ENCODE results near the gene TNN. TPM values are rescaled to one million over a fixed set of nuclear protein-coding genes. Genes with fewer than 3 reads are reported as not detected.

TNN gene
- polyA plus RNA-seq, 1 donor from 2014 or later = not detected

DNA sequence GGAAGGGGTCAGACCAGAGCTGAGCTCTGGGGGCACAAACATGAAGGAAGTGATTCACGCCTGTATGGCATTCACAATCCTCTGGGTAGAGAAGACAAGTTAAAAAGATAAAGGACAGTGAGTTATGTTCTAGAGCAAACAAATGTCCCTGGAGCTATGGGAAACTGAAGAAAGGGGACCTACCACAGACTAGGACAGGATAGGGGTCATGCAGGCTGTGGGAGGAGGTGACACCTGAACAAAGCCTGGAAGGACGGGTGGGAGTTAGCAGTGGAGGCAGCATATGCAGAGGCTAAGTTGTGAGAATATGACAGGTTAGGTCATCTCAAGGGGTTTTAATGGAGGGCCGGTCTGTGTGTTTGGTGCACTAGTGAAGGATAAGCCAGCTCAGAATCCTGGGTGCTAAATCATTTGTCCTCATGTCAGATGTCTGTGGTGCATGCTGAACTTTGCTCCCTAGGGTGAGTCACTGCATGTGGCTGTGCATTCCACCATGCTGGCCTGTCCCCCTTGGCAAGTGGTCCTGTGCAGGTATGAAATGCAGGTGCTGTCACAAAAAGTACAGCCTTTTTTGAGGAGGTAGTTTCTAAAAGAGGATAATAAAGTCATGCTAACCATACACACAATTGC is 28.5 kb downstream of the TNN start:
- Histone ChIP-seq H3K36me3 (ENCODE audit: insufficient read depth, low read length) (no peaks in the 10 kb centered on the region), H3K9me3 (ENCODE audit: low read length) (no peaks in the 10 kb centered on the region), H3K79me2 (replicated peaks; ENCODE audit: insufficient read depth, low read length) (no peaks in the 10 kb centered on the region), H3K27ac (ENCODE audit: low read length) (no peak overlapping the region), H3K4me2 (ENCODE audit: low read length) (no peak overlapping the region), H3K27me3 (ENCODE audit: insufficient read depth, low read depth, low read length) (no peaks in the 10 kb centered on the region), H3K4me3 (ENCODE audit: low read length) (no peak overlapping the region), H4K20me1 (ENCODE audit: insufficient read depth) (no peaks in the 10 kb centered on the region), H3F3A (ENCODE audit: insufficient read depth, low read length, poor library complexity, severe bottlenecking) (no peaks in the 10 kb centered on the region), H3K9me2 (ENCODE audit: insufficient read depth, low read length) (no peaks in the 10 kb centered on the region), H3K9ac (ENCODE audit: low read length) (no peak overlapping the region), H2AFZ (ENCODE audit: low read depth, low read length) (no peak overlapping the region)
- no peak for TF ChIP-seq SMC3 (conservative IDR thresholded peaks at IDR 0.05; ENCODE audit: poor library complexity)

DNA sequence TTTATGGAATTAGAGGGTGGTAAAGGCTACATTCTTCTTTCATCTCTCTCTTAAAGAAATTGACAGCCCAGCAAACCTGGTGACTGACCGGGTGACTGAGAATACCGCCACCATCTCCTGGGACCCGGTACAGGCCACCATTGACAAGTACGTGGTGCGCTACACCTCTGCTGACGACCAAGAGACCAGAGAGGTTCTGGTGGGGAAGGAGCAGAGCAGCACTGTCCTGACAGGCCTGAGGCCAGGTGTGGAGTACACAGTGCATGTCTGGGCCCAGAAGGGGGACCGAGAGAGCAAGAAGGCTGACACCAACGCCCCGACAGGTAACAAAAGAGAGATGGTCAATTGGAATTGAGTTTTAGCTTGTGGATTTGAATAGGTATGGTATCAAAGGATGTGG is 29.7 kb downstream of the TNN start:
- no peaks in the 10 kb centered on the region for H3K27me3 ChIP-seq (ENCODE audit: insufficient read depth, low read depth, low read length)
- no peaks in the 10 kb centered on the region for H3K9me2 ChIP-seq (ENCODE audit: insufficient read depth, low read length)
- no peaks in the 10 kb centered on the region for H3K79me2 ChIP-seq (replicated peaks; ENCODE audit: insufficient read depth, low read length)
- no peak overlapping the region for H3K4me2 ChIP-seq (ENCODE audit: low read length)
- H3K4me3 ChIP-seq (ENCODE audit: low read length) = no peak overlapping the region
- H3K9ac ChIP-seq (ENCODE audit: low read length) = no peak overlapping the region
- TF ChIP-seq TAF1 (IDR thresholded peaks at IDR 0.05; ENCODE audit: low read depth) (no peak), POLR2AphosphoS5 (IDR thresholded peaks at IDR 0.05) (no peak), SMC3 (conservative IDR thresholded peaks at IDR 0.05; ENCODE audit: poor library complexity) (no peak), EZH2 (IDR thresholded peaks at IDR 0.05; ENCODE audit: borderline replicate concordance, insufficient read depth, low read length, poor library complexity, severe bottlenecking) (no peak), EP300 (conservative IDR thresholded peaks at IDR 0.05; ENCODE audit: poor library complexity, severe bottlenecking) (no peak), MXI1 (conservative IDR thresholded peaks at IDR 0.05; ENCODE audit: poor library complexity, severe bottlenecking) (no peak), RAD21 (conservative IDR thresholded peaks at IDR 0.05) (no peak)
- TF ChIP-seq, protein P1, sequence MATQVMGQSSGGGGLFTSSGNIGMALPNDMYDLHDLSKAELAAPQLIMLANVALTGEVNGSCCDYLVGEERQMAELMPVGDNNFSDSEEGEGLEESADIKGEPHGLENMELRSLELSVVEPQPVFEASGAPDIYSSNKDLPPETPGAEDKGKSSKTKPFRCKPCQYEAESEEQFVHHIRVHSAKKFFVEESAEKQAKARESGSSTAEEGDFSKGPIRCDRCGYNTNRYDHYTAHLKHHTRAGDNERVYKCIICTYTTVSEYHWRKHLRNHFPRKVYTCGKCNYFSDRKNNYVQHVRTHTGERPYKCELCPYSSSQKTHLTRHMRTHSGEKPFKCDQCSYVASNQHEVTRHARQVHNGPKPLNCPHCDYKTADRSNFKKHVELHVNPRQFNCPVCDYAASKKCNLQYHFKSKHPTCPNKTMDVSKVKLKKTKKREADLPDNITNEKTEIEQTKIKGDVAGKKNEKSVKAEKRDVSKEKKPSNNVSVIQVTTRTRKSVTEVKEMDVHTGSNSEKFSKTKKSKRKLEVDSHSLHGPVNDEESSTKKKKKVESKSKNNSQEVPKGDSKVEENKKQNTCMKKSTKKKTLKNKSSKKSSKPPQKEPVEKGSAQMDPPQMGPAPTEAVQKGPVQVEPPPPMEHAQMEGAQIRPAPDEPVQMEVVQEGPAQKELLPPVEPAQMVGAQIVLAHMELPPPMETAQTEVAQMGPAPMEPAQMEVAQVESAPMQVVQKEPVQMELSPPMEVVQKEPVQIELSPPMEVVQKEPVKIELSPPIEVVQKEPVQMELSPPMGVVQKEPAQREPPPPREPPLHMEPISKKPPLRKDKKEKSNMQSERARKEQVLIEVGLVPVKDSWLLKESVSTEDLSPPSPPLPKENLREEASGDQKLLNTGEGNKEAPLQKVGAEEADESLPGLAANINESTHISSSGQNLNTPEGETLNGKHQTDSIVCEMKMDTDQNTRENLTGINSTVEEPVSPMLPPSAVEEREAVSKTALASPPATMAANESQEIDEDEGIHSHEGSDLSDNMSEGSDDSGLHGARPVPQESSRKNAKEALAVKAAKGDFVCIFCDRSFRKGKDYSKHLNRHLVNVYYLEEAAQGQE (IDR thresholded peaks at IDR 0.05; ENCODE audit: borderline replicate concordance) = no peak
- TF ChIP-seq, protein P2, sequence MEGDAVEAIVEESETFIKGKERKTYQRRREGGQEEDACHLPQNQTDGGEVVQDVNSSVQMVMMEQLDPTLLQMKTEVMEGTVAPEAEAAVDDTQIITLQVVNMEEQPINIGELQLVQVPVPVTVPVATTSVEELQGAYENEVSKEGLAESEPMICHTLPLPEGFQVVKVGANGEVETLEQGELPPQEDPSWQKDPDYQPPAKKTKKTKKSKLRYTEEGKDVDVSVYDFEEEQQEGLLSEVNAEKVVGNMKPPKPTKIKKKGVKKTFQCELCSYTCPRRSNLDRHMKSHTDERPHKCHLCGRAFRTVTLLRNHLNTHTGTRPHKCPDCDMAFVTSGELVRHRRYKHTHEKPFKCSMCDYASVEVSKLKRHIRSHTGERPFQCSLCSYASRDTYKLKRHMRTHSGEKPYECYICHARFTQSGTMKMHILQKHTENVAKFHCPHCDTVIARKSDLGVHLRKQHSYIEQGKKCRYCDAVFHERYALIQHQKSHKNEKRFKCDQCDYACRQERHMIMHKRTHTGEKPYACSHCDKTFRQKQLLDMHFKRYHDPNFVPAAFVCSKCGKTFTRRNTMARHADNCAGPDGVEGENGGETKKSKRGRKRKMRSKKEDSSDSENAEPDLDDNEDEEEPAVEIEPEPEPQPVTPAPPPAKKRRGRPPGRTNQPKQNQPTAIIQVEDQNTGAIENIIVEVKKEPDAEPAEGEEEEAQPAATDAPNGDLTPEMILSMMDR (IDR thresholded peaks at IDR 0.05; ENCODE audit: poor library complexity, severe bottlenecking) = no peak
- H4K20me1 ChIP-seq (ENCODE audit: insufficient read depth) = no peaks in the 10 kb centered on the region
- no peak overlapping the region for H2AFZ ChIP-seq (ENCODE audit: low read depth, low read length)
- H3K9me3 ChIP-seq (ENCODE audit: low read length) = no peaks in the 10 kb centered on the region
- no peak overlapping the region for H3K27ac ChIP-seq (ENCODE audit: low read length)
- H3K36me3 ChIP-seq (ENCODE audit: insufficient read depth, low read length) = no peaks in the 10 kb centered on the region
- H3F3A ChIP-seq (ENCODE audit: insufficient read depth, low read length, poor library complexity, severe bottlenecking) = no peaks in the 10 kb centered on the region
